Natural killer cell (primary cell): ENCODE data around the gene CAMSAP1. TPM values are rescaled to one million over a fixed set of nuclear protein-coding genes. Genes with fewer than 3 reads are reported as not detected.
"Not testable (repeated sequence)": the region's sequence is repeated elsewhere in the genome, so short reads cannot be mapped to it uniquely, and the experiment has no call there.

ENCODE experiments used
- ATAC-seq, 3 donors: fragments of 150-1000 bp in 2 of 3; fragments of 200-7000 bp in 1 of 3; cut with Tn5 transposase; 1 replicate in 1 of 3; 2 replicates in 2 of 3; pipeline ENCODE4 v1.10.0; 2021; ENCODE audit warnings: mild to moderate bottlenecking in 2 of 3, moderate library complexity in 2 of 3
- DNase-seq, 2 donors: peaks; one replicate each; pipeline versions ENCODE4 v3.0.0 to v3.0.0-alpha.2; 2013 to 2021; ENCODE audit warnings: mixed read lengths in 1 of 2
- H3K27ac ChIP-seq: one replicate; pipeline ENCODE4 v1.5.1; 2013; ENCODE audit warnings: mild to moderate bottlenecking, low read length
- H3K27me3 ChIP-seq: one replicate; pipeline ENCODE4 v1.6.1; 2013; ENCODE audit warnings: low read length; ENCODE audit not compliant: control insufficient read depth, insufficient read depth
- H3K36me3 ChIP-seq: one replicate; pipeline ENCODE4 v1.6.1; 2013; ENCODE audit warnings: low read length; ENCODE audit not compliant: control insufficient read depth, insufficient read depth
- H3K4me1 ChIP-seq: one replicate; pipeline ENCODE4 v1.6.1; 2013; ENCODE audit warnings: low read length; ENCODE audit not compliant: control insufficient read depth, insufficient read depth
- H3K4me3 ChIP-seq: one replicate; pipeline ENCODE4 v1.5.1; 2013; ENCODE audit warnings: low read length
- H3K9me3 ChIP-seq: one replicate; pipeline ENCODE4 v1.6.1; 2013; ENCODE audit warnings: low read length; ENCODE audit not compliant: control insufficient read depth, insufficient read depth
- H3K27ac Mint-ChIP-seq, 2 donors: one replicate each; pipeline ENCODE4 v1.8.0; 2022; ENCODE audit warnings: mild to moderate bottlenecking in 2 of 2, mixed read lengths in 2 of 2, moderate library complexity in 1 of 2
- H3K27me3 Mint-ChIP-seq, 2 donors: one replicate each; pipeline ENCODE4 v1.8.0; 2022; ENCODE audit warnings: low read depth in 2 of 2, mixed read lengths in 2 of 2
- H3K36me3 Mint-ChIP-seq: one replicate; pipeline ENCODE4 v1.8.0; 2022; ENCODE audit warnings: mixed read lengths
- H3K4me1 Mint-ChIP-seq, 2 donors: one replicate each; pipeline ENCODE4 v1.8.0; 2022; ENCODE audit warnings: mixed read lengths in 2 of 2
- H3K4me3 Mint-ChIP-seq: one replicate; pipeline ENCODE4 v1.8.0; 2022; ENCODE audit warnings: mild to moderate bottlenecking, moderate library complexity, mixed read lengths
- H3K9me3 Mint-ChIP-seq, 2 donors: one replicate each; pipeline ENCODE4 v1.8.0; 2022; ENCODE audit warnings: mixed read lengths in 2 of 2
- CTCF ChIP-seq: fragments of 200-600 bp; IDR thresholded peaks from one replicate; pipeline ENCODE4 v1.8.0; 2022; ENCODE audit warnings: antibody characterized with exemption
- WGBS: methylation state at CpG from one replicate; pipeline ENCODE4 v1.1.7; 2013; ENCODE audit warnings: missing lambda C conversion rate; ENCODE audit not compliant: insufficient coverage; 5-methylcytosine and 5-hydroxymethylcytosine counted together
- intact Hi-C: fragments of 100-400 bp; cut with micrococcal nuclease; formaldehyde crosslinking; loops from one replicate; pipeline ENCODE4 v1.14.2; 2022
- total RNA-seq, 4 donors: library from RNA; stranded (reverse); fragments of 120-200 nt in 1 of 4; gene quantifications; one replicate each; pipeline versions ENCODE4 v1.2.3 to v1.2.4, GENCODE V29; 2013 to 2022

CAMSAP1 gene
- total RNA-seq, 3 donors from 2014 or later (not counting 1 experiment from before 2014, with no cell fraction given) = 25.9 to 33.5 (median 28.1) TPM

- Histone ChIP-seq H3K36me3 (no peaks in the 10 kb centered on the region), H3K4me3 (no peak overlapping the region), H3K4me1 (peaks cover 13% of the 10 kb centered on the region), H3K27me3 (no peaks in the 10 kb centered on the region), H3K9me3 (no peaks in the 10 kb centered on the region), H3K27ac (no peak overlapping the region)
- 58% methylated on average over 2 of the region's 2 CpGs for WGBS
- Mint-ChIP-seq H3K4me1 (peaks cover 50 to 71% of the 10 kb centered on the region in 2 donors), H3K4me3 (no peak overlapping the region), H3K9me3 (no peaks in the 10 kb centered on the region), H3K27ac (peak overlapping the region; percentile 28 to 50), H3K27me3 (no peaks in the 10 kb centered on the region), H3K36me3 (no peaks in the 10 kb centered on the region)
- peak in 1 of 3 donors; percentile 61 for ATAC-seq
- TF ChIP-seq CTCF = no peak
- no peak for DNase-seq
- intact Hi-C loops = no loop called here
Observed at GRCh38 chr9:135896626-135897025, 10.7 kb downstream of the CAMSAP1 start.

- ATAC-seq (no peak), DNase-seq (no peak)
- no peaks in the 10 kb centered on the region for H3K27me3 ChIP-seq
- 67% methylated on average over 1 of the region's 3 CpGs for WGBS
- H3K9me3 ChIP-seq = no peaks in the 10 kb centered on the region
- no peak overlapping the region for H3K4me3 ChIP-seq
- H3K36me3 ChIP-seq = no peaks in the 10 kb centered on the region
- no peak for TF ChIP-seq CTCF
- Mint-ChIP-seq H3K4me3 (no peak overlapping the region), H3K27me3 (no peaks in the 10 kb centered on the region), H3K9me3 (no peaks in the 10 kb centered on the region), H3K4me1 (peaks cover 49 to 71% of the 10 kb centered on the region in 2 donors), H3K27ac (peak overlapping the region; percentile 28 to 50), H3K36me3 (no peaks in the 10 kb centered on the region)
- no peak overlapping the region for H3K27ac ChIP-seq
- peaks cover 13% of the 10 kb centered on the region for H3K4me1 ChIP-seq
- intact Hi-C loops = no loop called here
Observed at GRCh38 chr9:135896205-135896604, 11.1 kb downstream of the CAMSAP1 start.

GRCh38 chr9:135895202-135895848 lies 12.0 kb downstream of the CAMSAP1 start:
- H3K27ac ChIP-seq = no peak overlapping the region
- H3K4me3 ChIP-seq = no peak overlapping the region
- Mint-ChIP-seq H3K9me3 (no peaks in the 10 kb centered on the region), H3K4me3 (no peak overlapping the region), H3K36me3 (no peaks in the 10 kb centered on the region), H3K4me1 (peaks cover 49 to 67% of the 10 kb centered on the region in 2 donors), H3K27me3 (no peaks in the 10 kb centered on the region), H3K27ac (peak overlapping the region in 1 of 2 donors; percentile 28)
- peaks cover 13% of the 10 kb centered on the region for H3K4me1 ChIP-seq
- DNase-seq (no peak), ATAC-seq (no peak)
- TF ChIP-seq CTCF = no peak
- 93% methylated on average over 3 of the region's 4 CpGs for WGBS
- H3K36me3 ChIP-seq = no peaks in the 10 kb centered on the region
- H3K27me3 ChIP-seq = no peaks in the 10 kb centered on the region
- intact Hi-C loops = no loop called here
- no peaks in the 10 kb centered on the region for H3K9me3 ChIP-seq

GRCh38 chr9:135893104-135893503 lies 14.2 kb downstream of the CAMSAP1 start:
- H3K4me3 Mint-ChIP-seq = no peak overlapping the region
- no peaks in the 10 kb centered on the region for H3K27me3 Mint-ChIP-seq
- Histone ChIP-seq H3K27me3 (no peaks in the 10 kb centered on the region), H3K4me3 (no peak overlapping the region), H3K9me3 (no peaks in the 10 kb centered on the region), H3K27ac (no peak overlapping the region), H3K4me1 (peaks cover 20% of the 10 kb centered on the region), H3K36me3 (no peaks in the 10 kb centered on the region)
- no peaks in the 10 kb centered on the region for H3K9me3 Mint-ChIP-seq
- no peaks in the 10 kb centered on the region for H3K36me3 Mint-ChIP-seq
- DNase-seq = no peak
- no peak for ATAC-seq
- intact Hi-C loops = no loop called here
- H3K27ac Mint-ChIP-seq = no peak overlapping the region
- peaks cover 48 to 60% of the 10 kb centered on the region in 2 donors for H3K4me1 Mint-ChIP-seq
- 91% methylated on average over 1 of the region's 1 CpG for WGBS
- no peak for TF ChIP-seq CTCF

GRCh38 chr9:135892327-135892726 lies 15.0 kb downstream of the CAMSAP1 start:
- peaks cover 28% of the 10 kb centered on the region for H3K4me1 ChIP-seq
- H3K9me3 ChIP-seq, H3K27ac ChIP-seq, H3K36me3 Mint-ChIP-seq, H3K36me3 ChIP-seq, H3K4me3 Mint-ChIP-seq, H3K27me3 ChIP-seq, H3K27ac Mint-ChIP-seq, H3K4me3 ChIP-seq, intact Hi-C loops, H3K9me3 Mint-ChIP-seq, ATAC-seq, DNase-seq, H3K27me3 Mint-ChIP-seq: not testable (repeated sequence)
- peaks cover 52 to 60% of the 10 kb centered on the region in 2 donors for H3K4me1 Mint-ChIP-seq
- 98% methylated on average over 6 of the region's 6 CpGs for WGBS
